ENCODE data around the gene ACBD3. TPM values are rescaled to one million over a fixed set of nuclear protein-coding genes. Genes with fewer than 3 reads are reported as not detected.
A peak's percentile ranks its signal among the peaks of the same experiment; 100 is the strongest.

ACBD3 gene
- total and polyA plus RNA-seq, 2 of the 8 experiments (the other 6 are each of a cell fraction or from before 2014, with no cell fraction given): 8.4 to 29.4 TPM

- ChIA-PET POLR2A (ENCODE audit: partially characterized antibody) (interaction anchor here (0.6 to 5.1 kb wide), 9 partner anchors 9 to 99 kb away, joined by 3 to 30 read pairs (median 4); partner anchors contain the start of gene H3-3A), CTCF (ENCODE audit: partially characterized antibody) (interaction anchor here (0.6 to 3.6 kb wide), 7 partner anchors 22 to 341 kb away, joined by 3 to 14 read pairs (median 3); no protein-coding TSS in a partner anchor)
- H3K56ac ChIP-seq (replicated peaks; ENCODE audit: insufficient read length, low read depth, low read length): no peak overlapping the region
- H2BK20ac ChIP-seq (ENCODE audit: low read length): no peak overlapping the region
- TF ChIP-seq GTF2F1 (IDR thresholded peaks at IDR 0.05; ENCODE audit: borderline replicate concordance, low read depth, low read length): no peak
- TF ChIP-seq ASH2L (IDR thresholded peaks at IDR 0.05; ENCODE audit: low read length): peak; percentile 31
- no peak for TF ChIP-seq KDM1A (IDR thresholded peaks at IDR 0.05; ENCODE audit: borderline replicate concordance, low read length)
- no peak for TF ChIP-seq HDAC2 (IDR thresholded peaks at IDR 0.05; ENCODE audit: borderline replicate concordance in 1 of 2, low read depth in 2 of 2, low read length in 2 of 2)
- no peak for TF ChIP-seq SUZ12 (IDR thresholded peaks at IDR 0.05; ENCODE audit: low read length)
- TF ChIP-seq NRF1 (IDR thresholded peaks at IDR 0.05; ENCODE audit: low read depth, low read length): peak; percentile 63
- H2BK12ac ChIP-seq (ENCODE audit: low read depth, low read length): no peak overlapping the region
- 21% methylated on average over 31 of the region's 32 CpGs; no CpG with 5 or more reads in 1 of the 2 experiments for WGBS, 2 experiments (ENCODE audit: extremely low coverage in 1 of 2, insufficient coverage in 1 of 2, insufficient read length in 1 of 2, insufficient replicate concordance in 2 of 2, low coverage in 1 of 2, low lambda C conversion rate in 2 of 2, missing lambda C conversion rate in 1 of 2)
- H3K79me1 ChIP-seq (ENCODE audit: low read depth, low read length): no peaks in the 10 kb centered on the region
- no peak overlapping the region for H2AK5ac ChIP-seq (ENCODE audit: low read depth, low read length)
- no peak overlapping the region for H3K4ac ChIP-seq (replicated peaks; ENCODE audit: insufficient read length, low read depth, low read length)
- no peak overlapping the region for H2AFZ ChIP-seq (ENCODE audit: low read length)
- H3K4me1 ChIP-seq (replicated peaks in 1 of 4; ENCODE audit: control insufficient read depth in 3 of 4, insufficient read depth in 4 of 4, low read length in 3 of 4): peaks cover 4 to 13% (median 8%) of the 10 kb centered on the region in 4 experiments; a peak in 5 of 7 replicates
- H3K4me2 ChIP-seq (ENCODE audit: insufficient read depth in 1 of 2, low read depth in 2 of 2, low read length in 2 of 2): peak overlapping the region; percentile 66 to 79
- no peak overlapping the region for H3K18ac ChIP-seq (ENCODE audit: extremely low read depth, low read length)
- H2BK15ac ChIP-seq (ENCODE audit: low read length): no peak overlapping the region
- no peak overlapping the region for H3K9ac ChIP-seq (replicated peaks in 1 of 4; ENCODE audit: extremely low read depth in 1 of 4, low read depth in 3 of 4, low read length in 3 of 4)
- peak overlapping the region; percentile 27 to 63 (median 41); a peak in 7 of 8 replicates for H3K4me3 ChIP-seq (ENCODE audit: extremely low read depth in 1 of 4, insufficient read depth in 2 of 4, low read depth in 3 of 4, low read length in 4 of 4)
- no peaks in the 10 kb centered on the region for H3K9me3 ChIP-seq (ENCODE audit: insufficient read depth in 2 of 2, low read depth in 1 of 2, low read length in 1 of 2)
- H3K36me3 ChIP-seq (ENCODE audit: control insufficient read depth in 2 of 4, insufficient read depth in 4 of 4, low read length in 3 of 4): no peaks in the 10 kb centered on the region
- DNase-seq (ENCODE audit: low read depth in 1 of 2, low spot score in 2 of 2) (no peak), FAIRE-seq (no peak)
- H3K23ac ChIP-seq (ENCODE audit: insufficient read length): no peak overlapping the region
- H4K20me1 ChIP-seq (replicated peaks in 1 of 2; ENCODE audit: control insufficient read depth in 1 of 2, insufficient read depth in 2 of 2, low read length in 2 of 2): no peaks in the 10 kb centered on the region
- H3K79me2 ChIP-seq (ENCODE audit: control insufficient read depth in 1 of 2, insufficient read depth in 2 of 2, low read length in 2 of 2): no peaks in the 10 kb centered on the region
- no peak overlapping the region for H4K5ac ChIP-seq (ENCODE audit: insufficient read length, low read depth, low read length)
- H3K27ac ChIP-seq (ENCODE audit: low read depth, low read length): no peak overlapping the region
- no peak overlapping the region for H2BK5ac ChIP-seq (ENCODE audit: low read depth, low read length)
- no peaks in the 10 kb centered on the region; a peak in 1 of 7 replicates for H3K27me3 ChIP-seq (replicated peaks in 1 of 4; ENCODE audit: control insufficient read depth in 3 of 4, extremely low read depth in 1 of 4, insufficient read depth in 3 of 4, low read length in 3 of 4)
- H4K8ac ChIP-seq (ENCODE audit: extremely low read depth, insufficient read depth, low read length): no peak overlapping the region
- no peak overlapping the region for H2BK120ac ChIP-seq (replicated peaks; ENCODE audit: low read depth, low read length)
- H3K14ac ChIP-seq (ENCODE audit: insufficient read length): no peak overlapping the region
- no peaks in the 10 kb centered on the region; the same call in 1 of the 2 replicates for H3K23me2 ChIP-seq (ENCODE audit: low read depth, low read length)
- no peak overlapping the region for H4K91ac ChIP-seq (replicated peaks; ENCODE audit: insufficient read length, low read length)
Observed at GRCh38 chr1:226100436-226101391, 85.8 kb downstream of the ACBD3 start.
